ENCODE measurements around the gene STARD9. TPM values are rescaled to one million over a fixed set of nuclear protein-coding genes. Genes with fewer than 3 reads are reported as not detected.
A peak's percentile ranks its signal among the peaks of the same experiment; 100 is the strongest.

Gene STARD9
- total and polyA plus RNA-seq, 2 experiments from 2014 or later, result 0.60 to 1.4 TPM

DNA sequence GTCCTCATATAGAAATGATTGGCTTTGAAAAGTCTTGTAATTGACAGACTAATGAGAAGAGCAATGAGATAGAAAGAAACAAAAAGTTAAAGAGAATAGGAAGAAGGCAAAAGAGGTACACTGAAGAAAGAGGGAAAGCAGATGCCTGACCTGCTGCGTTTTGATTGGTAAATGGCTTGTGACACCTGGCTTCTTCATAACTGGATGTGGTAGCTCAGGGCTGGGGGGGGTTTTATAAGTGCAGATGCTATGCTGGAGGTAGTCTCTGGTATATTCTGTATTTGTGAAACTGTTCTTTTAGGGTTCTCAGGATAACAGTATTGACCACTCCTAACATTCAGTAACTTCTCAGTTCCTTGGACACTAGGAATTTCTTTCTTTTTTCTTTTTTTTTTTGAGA lies 1.4 kb downstream of the STARD9 start:
- Histone ChIP-seq H4K20me1 (ENCODE audit: insufficient read depth) (no peaks in the 10 kb centered on the region), H3K36me3 (ENCODE audit: low read depth) (no peaks in the 10 kb centered on the region), H3K79me2 (ENCODE audit: insufficient read depth) (no peaks in the 10 kb centered on the region; the same call in 1 of the 2 replicates), H3K27me3 (replicated peaks; ENCODE audit: insufficient read depth) (no peaks in the 10 kb centered on the region), H3K4me2 (ENCODE audit: unreplicated experiment) (no peak overlapping the region), H3K9me3 (ENCODE audit: low read depth) (no peaks in the 10 kb centered on the region), H3K4me1 (ENCODE audit: insufficient read depth) (peaks cover 19% of the 10 kb centered on the region), H3K9ac (no peak overlapping the region), H3K27ac (no peak overlapping the region), H3K9me2 (ENCODE audit: insufficient read depth) (no peaks in the 10 kb centered on the region), H3K4me3 (peak overlapping the region; percentile 73; the same call in 1 of the 2 replicates), H2AFZ (no peak overlapping the region), H3F3A (ENCODE audit: insufficient read depth) (peaks cover 24% of the 10 kb centered on the region)
- no peak for DNase-seq
- 84 to 95% methylated on average over 1 of the region's 1 CpG for WGBS, 2 experiments (ENCODE audit: low coverage in 1 of 2, low lambda C conversion rate in 2 of 2, missing lambda C conversion rate in 2 of 2)
- no peak for TF ChIP-seq EZH2phosphoT487 (IDR thresholded peaks at IDR 0.05; ENCODE audit: insufficient read depth, low read depth)
- TF ChIP-seq EZH2 (IDR thresholded peaks at IDR 0.05; ENCODE audit: insufficient read depth, poor library complexity, severe bottlenecking), result no peak
- in situ Hi-C loops (cut with MboI), result no loop called here

DNA sequence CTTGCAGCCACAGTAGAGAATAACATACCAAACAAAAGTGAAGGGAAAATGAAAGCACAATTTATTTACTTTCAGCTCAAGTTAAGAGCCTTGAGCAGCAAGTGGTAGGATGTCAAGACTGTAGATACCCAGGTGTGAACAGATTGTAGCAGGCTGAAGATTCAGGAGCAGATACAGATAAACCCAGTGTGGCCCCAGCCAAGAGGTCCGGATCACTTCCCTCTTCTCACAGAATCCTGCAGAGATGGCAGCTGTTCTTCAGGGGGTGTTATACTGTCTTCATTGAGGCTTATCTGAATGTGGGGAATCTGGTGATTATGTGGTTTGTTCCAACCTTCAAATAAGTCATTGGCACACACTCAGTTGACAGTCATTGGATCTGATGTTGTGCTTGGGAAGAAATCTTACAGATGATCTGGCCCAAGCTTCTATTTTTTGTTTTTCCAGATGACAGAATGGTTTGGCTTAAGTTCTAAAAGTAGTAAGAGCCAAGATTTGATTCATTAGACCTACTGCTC lies 2.2 kb downstream of the STARD9 start:
- H3K79me2 ChIP-seq (ENCODE audit: insufficient read depth), result no peaks in the 10 kb centered on the region; the same call in none of the 2 replicates
- H3K9ac ChIP-seq, result no peak overlapping the region
- H3K9me2 ChIP-seq (ENCODE audit: insufficient read depth), result no peaks in the 10 kb centered on the region
- WGBS, 2 experiments (ENCODE audit: low coverage in 1 of 2, low lambda C conversion rate in 2 of 2, missing lambda C conversion rate in 2 of 2), result 5 to 11% methylated on average over 1 of the region's 1 CpG
- no peaks in the 10 kb centered on the region for H3K27me3 ChIP-seq (replicated peaks; ENCODE audit: insufficient read depth)
- peak overlapping the region; percentile 27; the same call in 1 of the 2 replicates for H3K27ac ChIP-seq
- peaks cover 22% of the 10 kb centered on the region for H3K4me1 ChIP-seq (ENCODE audit: insufficient read depth)
- in situ Hi-C loops (cut with MboI), result no loop called here
- peaks cover 26% of the 10 kb centered on the region for H3F3A ChIP-seq (ENCODE audit: insufficient read depth)
- TF ChIP-seq EZH2phosphoT487 (IDR thresholded peaks at IDR 0.05; ENCODE audit: insufficient read depth, low read depth) (no peak), EZH2 (IDR thresholded peaks at IDR 0.05; ENCODE audit: insufficient read depth, poor library complexity, severe bottlenecking) (no peak)
- no peaks in the 10 kb centered on the region for H3K9me3 ChIP-seq (ENCODE audit: low read depth)
- DNase-seq, result peak; percentile 78
- peak overlapping the region; percentile 22; the same call in 1 of the 2 replicates for H3K4me3 ChIP-seq
- no peak overlapping the region for H2AFZ ChIP-seq
- H3K4me2 ChIP-seq (ENCODE audit: unreplicated experiment), result peak overlapping the region; percentile 33
- no peaks in the 10 kb centered on the region for H3K36me3 ChIP-seq (ENCODE audit: low read depth)
- no peaks in the 10 kb centered on the region for H4K20me1 ChIP-seq (ENCODE audit: insufficient read depth)

- Histone ChIP-seq H3K9me3 (ENCODE audit: low read depth) (no peaks in the 10 kb centered on the region), H3K27me3 (replicated peaks; ENCODE audit: insufficient read depth) (no peaks in the 10 kb centered on the region), H4K20me1 (ENCODE audit: insufficient read depth) (no peaks in the 10 kb centered on the region), H3K36me3 (ENCODE audit: low read depth) (no peaks in the 10 kb centered on the region), H3K27ac (no peak overlapping the region), H3K79me2 (ENCODE audit: insufficient read depth) (no peaks in the 10 kb centered on the region; the same call in none of the 2 replicates), H3K4me3 (no peak overlapping the region), H3K4me2 (ENCODE audit: unreplicated experiment) (no peak overlapping the region), H2AFZ (no peak overlapping the region), H3K4me1 (ENCODE audit: insufficient read depth) (peaks cover 23% of the 10 kb centered on the region), H3K9ac (no peak overlapping the region), H3K9me2 (ENCODE audit: insufficient read depth) (no peaks in the 10 kb centered on the region), H3F3A (ENCODE audit: insufficient read depth) (peaks cover 25% of the 10 kb centered on the region)
- TF ChIP-seq EZH2 (IDR thresholded peaks at IDR 0.05; ENCODE audit: insufficient read depth, poor library complexity, severe bottlenecking), result no peak
- TF ChIP-seq EZH2phosphoT487 (IDR thresholded peaks at IDR 0.05; ENCODE audit: insufficient read depth, low read depth), result no peak
- 93 to 98% methylated on average over 2 of the region's 2 CpGs for whole genome bisulfite sequencing, 2 experiments (ENCODE audit: low coverage in 1 of 2, low lambda C conversion rate in 2 of 2, missing lambda C conversion rate in 2 of 2)
- in situ Hi-C loops (cut with MboI), result no loop called here
- no peak for DNase-seq
These were observed 3.7 kb downstream of the STARD9 start for GRCh38 chr15:42578984-42579537.

GRCh38 chr15:42581272-42581730 lies 5.9 kb downstream of the STARD9 start:
- Histone ChIP-seq H3F3A (ENCODE audit: insufficient read depth) (peaks cover 22% of the 10 kb centered on the region), H3K4me3 (peak overlapping the region; percentile 74), H3K36me3 (ENCODE audit: low read depth) (no peaks in the 10 kb centered on the region), H3K9ac (peak overlapping the region; percentile 65), H3K79me2 (ENCODE audit: insufficient read depth) (no peaks in the 10 kb centered on the region; the same call in none of the 2 replicates), H3K9me2 (ENCODE audit: insufficient read depth) (no peaks in the 10 kb centered on the region), H3K4me1 (ENCODE audit: insufficient read depth) (peaks cover 27% of the 10 kb centered on the region), H4K20me1 (ENCODE audit: insufficient read depth) (no peaks in the 10 kb centered on the region), H2AFZ (peak overlapping the region; percentile 80), H3K9me3 (ENCODE audit: low read depth) (no peaks in the 10 kb centered on the region), H3K27me3 (replicated peaks; ENCODE audit: insufficient read depth) (no peaks in the 10 kb centered on the region), H3K27ac (peak overlapping the region; percentile 19; the same call in 1 of the 2 replicates), H3K4me2 (ENCODE audit: unreplicated experiment) (peak overlapping the region; percentile 74)
- WGBS, 2 experiments (ENCODE audit: low coverage in 1 of 2, low lambda C conversion rate in 2 of 2, missing lambda C conversion rate in 2 of 2), result 2 to 3% methylated on average over 33 to 37 of the region's 37 CpGs
- TF ChIP-seq EZH2 (IDR thresholded peaks at IDR 0.05; ENCODE audit: insufficient read depth, poor library complexity, severe bottlenecking), result no peak
- no peak for TF ChIP-seq EZH2phosphoT487 (IDR thresholded peaks at IDR 0.05; ENCODE audit: insufficient read depth, low read depth)
- in situ Hi-C loops (cut with MboI), result no loop called here
- DNase-seq, result peak; percentile 91

Data from GM23248 (cell line).